Measurements from ENCODE around the gene C19orf33. TPM values are rescaled to one million over a fixed set of nuclear protein-coding genes. Genes with fewer than 3 reads are reported as not detected.

Gene C19orf33
- total and polyA plus RNA-seq, 9 of the 15 experiments (the other 6 are each of a cell fraction or from before 2014, with no cell fraction given): 3.2 TPM; not detected in 8

DNA sequence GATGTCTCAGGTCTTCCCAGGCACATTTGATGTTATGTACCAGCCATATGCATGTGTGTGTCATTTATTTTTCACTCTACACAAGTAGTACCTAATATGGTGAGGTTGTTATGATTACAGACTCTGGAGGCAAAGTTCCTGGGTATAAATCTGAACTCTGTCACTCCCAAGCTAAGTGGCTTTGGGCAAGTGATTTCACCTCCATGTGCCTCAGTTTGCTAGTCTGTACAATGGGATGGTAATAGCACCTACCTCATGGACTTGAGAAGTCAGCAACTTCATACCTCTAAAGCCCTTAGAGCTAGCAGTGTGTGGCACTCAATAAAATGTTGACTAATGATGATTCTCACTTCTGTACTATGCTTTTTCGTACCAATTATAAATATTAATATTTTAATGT lies 27.7 kb downstream of the C19orf33 start (continued):
- no peak for TF ChIP-seq TBL1XR1 (IDR thresholded peaks at IDR 0.05; ENCODE audit: low read length in 2 of 2)
- TF ChIP-seq ZNF785 (CRISPR knock-in tag; IDR thresholded peaks at IDR 0.05): no peak
- TF ChIP-seq CBX1 (IDR thresholded peaks at IDR 0.05; ENCODE audit: low read depth): peak; percentile 51; the same call in 1 of the 2 replicates
- peak; percentile 46; the same call in 1 of the 2 replicates for TF ChIP-seq SMARCA5 (IDR thresholded peaks at IDR 0.05)
- TF ChIP-seq ZNF75A (CRISPR knock-in tag; IDR thresholded peaks at IDR 0.05): no peak
- TF ChIP-seq, protein P1, sequence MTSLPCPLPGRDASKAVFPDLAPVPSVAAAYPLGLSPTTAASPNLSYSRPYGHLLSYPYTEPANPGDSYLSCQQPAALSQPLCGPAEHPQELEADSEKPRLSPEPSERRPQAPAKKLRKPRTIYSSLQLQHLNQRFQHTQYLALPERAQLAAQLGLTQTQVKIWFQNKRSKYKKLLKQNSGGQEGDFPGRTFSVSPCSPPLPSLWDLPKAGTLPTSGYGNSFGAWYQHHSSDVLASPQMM (CRISPR knock-in tag; IDR thresholded peaks at IDR 0.05): no peak
- TF ChIP-seq, protein P2, sequence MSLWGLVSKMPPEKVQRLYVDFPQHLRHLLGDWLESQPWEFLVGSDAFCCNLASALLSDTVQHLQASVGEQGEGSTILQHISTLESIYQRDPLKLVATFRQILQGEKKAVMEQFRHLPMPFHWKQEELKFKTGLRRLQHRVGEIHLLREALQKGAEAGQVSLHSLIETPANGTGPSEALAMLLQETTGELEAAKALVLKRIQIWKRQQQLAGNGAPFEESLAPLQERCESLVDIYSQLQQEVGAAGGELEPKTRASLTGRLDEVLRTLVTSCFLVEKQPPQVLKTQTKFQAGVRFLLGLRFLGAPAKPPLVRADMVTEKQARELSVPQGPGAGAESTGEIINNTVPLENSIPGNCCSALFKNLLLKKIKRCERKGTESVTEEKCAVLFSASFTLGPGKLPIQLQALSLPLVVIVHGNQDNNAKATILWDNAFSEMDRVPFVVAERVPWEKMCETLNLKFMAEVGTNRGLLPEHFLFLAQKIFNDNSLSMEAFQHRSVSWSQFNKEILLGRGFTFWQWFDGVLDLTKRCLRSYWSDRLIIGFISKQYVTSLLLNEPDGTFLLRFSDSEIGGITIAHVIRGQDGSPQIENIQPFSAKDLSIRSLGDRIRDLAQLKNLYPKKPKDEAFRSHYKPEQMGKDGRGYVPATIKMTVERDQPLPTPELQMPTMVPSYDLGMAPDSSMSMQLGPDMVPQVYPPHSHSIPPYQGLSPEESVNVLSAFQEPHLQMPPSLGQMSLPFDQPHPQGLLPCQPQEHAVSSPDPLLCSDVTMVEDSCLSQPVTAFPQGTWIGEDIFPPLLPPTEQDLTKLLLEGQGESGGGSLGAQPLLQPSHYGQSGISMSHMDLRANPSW (CRISPR knock-in tag; IDR thresholded peaks at IDR 0.05): no peak
- TF ChIP-seq MED1 (CRISPR knock-in tag; IDR thresholded peaks at IDR 0.05; ENCODE audit: borderline replicate concordance): no peak
- TF ChIP-seq ZC3H11A (IDR thresholded peaks at IDR 0.05; ENCODE audit: low read depth, low read length): no peak
- no peak for TF ChIP-seq ZNF561 (CRISPR knock-in tag; conservative IDR thresholded peaks at IDR 0.05)
- TF ChIP-seq BCOR (IDR thresholded peaks at IDR 0.05): peak; percentile 96
- TF ChIP-seq MEIS2 (IDR thresholded peaks at IDR 0.05; ENCODE audit: partially characterized antibody): no peak
- TF ChIP-seq ZNF12 (CRISPR knock-in tag; IDR thresholded peaks at IDR 0.05): no peak
- TF ChIP-seq, protein P3, sequence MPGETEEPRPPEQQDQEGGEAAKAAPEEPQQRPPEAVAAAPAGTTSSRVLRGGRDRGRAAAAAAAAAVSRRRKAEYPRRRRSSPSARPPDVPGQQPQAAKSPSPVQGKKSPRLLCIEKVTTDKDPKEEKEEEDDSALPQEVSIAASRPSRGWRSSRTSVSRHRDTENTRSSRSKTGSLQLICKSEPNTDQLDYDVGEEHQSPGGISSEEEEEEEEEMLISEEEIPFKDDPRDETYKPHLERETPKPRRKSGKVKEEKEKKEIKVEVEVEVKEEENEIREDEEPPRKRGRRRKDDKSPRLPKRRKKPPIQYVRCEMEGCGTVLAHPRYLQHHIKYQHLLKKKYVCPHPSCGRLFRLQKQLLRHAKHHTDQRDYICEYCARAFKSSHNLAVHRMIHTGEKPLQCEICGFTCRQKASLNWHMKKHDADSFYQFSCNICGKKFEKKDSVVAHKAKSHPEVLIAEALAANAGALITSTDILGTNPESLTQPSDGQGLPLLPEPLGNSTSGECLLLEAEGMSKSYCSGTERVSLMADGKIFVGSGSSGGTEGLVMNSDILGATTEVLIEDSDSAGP (CRISPR knock-in tag; IDR thresholded peaks at IDR 0.05): no peak
- TF ChIP-seq ZKSCAN8 (CRISPR knock-in tag; IDR thresholded peaks at IDR 0.05): no peak
- TF ChIP-seq, protein P4, sequence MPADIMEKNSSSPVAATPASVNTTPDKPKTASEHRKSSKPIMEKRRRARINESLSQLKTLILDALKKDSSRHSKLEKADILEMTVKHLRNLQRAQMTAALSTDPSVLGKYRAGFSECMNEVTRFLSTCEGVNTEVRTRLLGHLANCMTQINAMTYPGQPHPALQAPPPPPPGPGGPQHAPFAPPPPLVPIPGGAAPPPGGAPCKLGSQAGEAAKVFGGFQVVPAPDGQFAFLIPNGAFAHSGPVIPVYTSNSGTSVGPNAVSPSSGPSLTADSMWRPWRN (IDR thresholded peaks at IDR 0.05; ENCODE audit: low read depth): no peak
- TF ChIP-seq, protein P5, sequence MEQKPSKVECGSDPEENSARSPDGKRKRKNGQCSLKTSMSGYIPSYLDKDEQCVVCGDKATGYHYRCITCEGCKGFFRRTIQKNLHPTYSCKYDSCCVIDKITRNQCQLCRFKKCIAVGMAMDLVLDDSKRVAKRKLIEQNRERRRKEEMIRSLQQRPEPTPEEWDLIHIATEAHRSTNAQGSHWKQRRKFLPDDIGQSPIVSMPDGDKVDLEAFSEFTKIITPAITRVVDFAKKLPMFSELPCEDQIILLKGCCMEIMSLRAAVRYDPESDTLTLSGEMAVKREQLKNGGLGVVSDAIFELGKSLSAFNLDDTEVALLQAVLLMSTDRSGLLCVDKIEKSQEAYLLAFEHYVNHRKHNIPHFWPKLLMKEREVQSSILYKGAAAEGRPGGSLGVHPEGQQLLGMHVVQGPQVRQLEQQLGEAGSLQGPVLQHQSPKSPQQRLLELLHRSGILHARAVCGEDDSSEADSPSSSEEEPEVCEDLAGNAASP (IDR thresholded peaks at IDR 0.05): no peak
- no peak for TF ChIP-seq ZNF274 (IDR thresholded peaks at IDR 0.05; ENCODE audit: borderline replicate concordance, low read depth, low read length)
- TF ChIP-seq CHD4 (IDR thresholded peaks at IDR 0.05; ENCODE audit: insufficient read depth, insufficient replicate concordance, low read depth, low read length, poor library complexity, severe bottlenecking): peak; percentile 56
- TF ChIP-seq NFRKB (IDR thresholded peaks at IDR 0.05; ENCODE audit: low read depth): no peak
- TF ChIP-seq FOSL1 (tag; conservative IDR thresholded peaks at IDR 0.05): no peak

All from K562 (cell line).